Left hindlimb (tissue), 1 donor: ENCODE results near the gene CCL28.
"Not testable (repeated sequence)": the region's sequence is repeated elsewhere in the genome, so short reads cannot be mapped to it uniquely, and the experiment has no call there.

Experiments used
- DNase-seq: peaks from one replicate; pipeline ENCODE4 v3.0.0-alpha.2; 2018

The CCL28 gene

GRCh38 chr5:43412156-43412555 lies at the start of gene CCL28:
TSS of gene CCL28 (minus strand) at chr5:43412391. CDS start at chr5:43412316, 75 bp downstream.
- DNase-seq = no peak

GRCh38 chr5:43461066-43461465 lies 48.9 kb upstream of the CCL28 start:
- DNase-seq = no peak

- DNase-seq = no peak
Observed at GRCh38 chr5:43456556-43456955, 44.4 kb upstream of the CCL28 start.

GRCh38 chr5:43441575-43441974 lies 29.4 kb upstream of the CCL28 start:
- DNase-seq = not testable (repeated sequence)

- no peak for DNase-seq
Observed at GRCh38 chr5:43437062-43437660, 25.0 kb upstream of the CCL28 start.

GRCh38 chr5:43433382-43433781 lies 21.2 kb upstream of the CCL28 start:
- no peak for DNase-seq

- no peak for DNase-seq
Observed at GRCh38 chr5:43432486-43433375, 20.5 kb upstream of the CCL28 start.

GRCh38 chr5:43429706-43430105 lies 17.5 kb upstream of the CCL28 start:
- no peak for DNase-seq

- no peak for DNase-seq
Observed at GRCh38 chr5:43429016-43429415, 16.8 kb upstream of the CCL28 start.

GRCh38 chr5:43427306-43427705 lies 15.1 kb upstream of the CCL28 start:
- no peak for DNase-seq

- no peak for DNase-seq
Observed at GRCh38 chr5:43425983-43426382, 13.8 kb upstream of the CCL28 start.

GRCh38 chr5:43423086-43423485 lies 10.9 kb upstream of the CCL28 start:
- DNase-seq = not testable (repeated sequence)

GRCh38 chr5:43422143-43422542 lies 10.0 kb upstream of the CCL28 start:
- DNase-seq = no peak

GRCh38 chr5:43421450-43422133 lies 9.4 kb upstream of the CCL28 start:
- DNase-seq = no peak

- DNase-seq = no peak
Observed at GRCh38 chr5:43420241-43420640, 8.1 kb upstream of the CCL28 start.

GRCh38 chr5:43418561-43418960 lies 6.4 kb upstream of the CCL28 start:
- no peak for DNase-seq

GRCh38 chr5:43416803-43417394 lies 4.7 kb upstream of the CCL28 start:
- DNase-seq = no peak

GRCh38 chr5:43415935-43416802 lies 4.0 kb upstream of the CCL28 start:
- no peak for DNase-seq

GRCh38 chr5:43413966-43414365 lies 1.8 kb upstream of the CCL28 start:
- no peak for DNase-seq

- DNase-seq = no peak
Observed at GRCh38 chr5:43412644-43413043, 453 bp upstream of the CCL28 start.

GRCh38 chr5:43411495-43411894 lies 696 bp downstream of the CCL28 start:
- DNase-seq = no peak

- no peak for DNase-seq
Observed at GRCh38 chr5:43410414-43410813, 1.8 kb downstream of the CCL28 start.
